NT2/D1 (cell line): ENCODE data around the gene GSX1.

Source experiments
- YY1 ChIP-seq: IDR thresholded peaks from 2 replicates; pipeline ENCODE4 v1.6.1; 2011; ENCODE audit not compliant: insufficient read length, insufficient read depth
- ZNF274 ChIP-seq: IDR thresholded peaks from 2 replicates; pipeline ENCODE4 v1.6.1; 2011; ENCODE audit warnings: mild to moderate bottlenecking, low read depth, low read length

GRCh38 chr13:27822873-27823311 lies 30.6 kb downstream of the GSX1 start:
- TF ChIP-seq ZNF274 (no peak), YY1 (no peak)
